Liver (tissue), 9 donors: ENCODE results near the gene USP9Y. TPM values are rescaled to one million over a fixed set of nuclear protein-coding genes. Genes with fewer than 3 reads are reported as not detected.

ENCODE experiments used
- DNase-seq: peaks from one replicate; pipeline ENCODE4 v3.0.0-alpha.2; 2017; ENCODE audit warnings: low spot score
- H3K27ac ChIP-seq, 2 donors: one replicate each; pipeline ENCODE4 v1.7.0; 2013; ENCODE audit warnings: inconsistent platforms in 2 of 2, low read length in 2 of 2, control low read depth in 1 of 2, low read depth in 1 of 2, mild to moderate bottlenecking in 1 of 2
- H3K27me3 ChIP-seq, 4 donors: one replicate each; pipeline versions ENCODE4 v1.6.1 to v1.7.0; 2013; ENCODE audit warnings: low read length in 3 of 4, inconsistent platforms in 1 of 4, mild to moderate bottlenecking in 1 of 4, moderate library complexity in 1 of 4; ENCODE audit not compliant: control insufficient read depth in 4 of 4, insufficient read depth in 4 of 4
- H3K36me3 ChIP-seq, 4 donors: one replicate each; pipeline versions ENCODE4 v1.6.1 to v1.7.0; 2013; ENCODE audit warnings: low read length in 3 of 4, mild to moderate bottlenecking in 3 of 4, low read depth in 1 of 4, moderate library complexity in 1 of 4; ENCODE audit not compliant: control insufficient read depth in 4 of 4, insufficient read depth in 3 of 4
- H3K4me1 ChIP-seq, 4 donors: one replicate each; pipeline versions ENCODE4 v1.6.1 to v1.7.0; 2013; ENCODE audit warnings: low read length in 3 of 4, mild to moderate bottlenecking in 3 of 4, moderate library complexity in 1 of 4; ENCODE audit not compliant: control insufficient read depth in 4 of 4, insufficient read depth in 4 of 4
- H3K4me3 ChIP-seq, 3 donors: one replicate each; pipeline versions ENCODE4 v1.6.1 to v1.7.0; 2013; ENCODE audit warnings: low read length in 3 of 3, control low read depth in 1 of 3, low read depth in 1 of 3, mild to moderate bottlenecking in 1 of 3
- H3K9ac ChIP-seq, 2 donors: one replicate each; pipeline ENCODE4 v1.7.0; 2013; ENCODE audit warnings: low read length in 2 of 2, mild to moderate bottlenecking in 2 of 2, moderate library complexity in 2 of 2, control low read depth in 1 of 2, low read depth in 1 of 2
- H3K9me3 ChIP-seq, 4 donors: one replicate each; pipeline versions ENCODE4 v1.6.1 to v1.7.0; 2013; ENCODE audit warnings: low read length in 3 of 4; ENCODE audit not compliant: control insufficient read depth in 4 of 4
- CTCF ChIP-seq: fragments of 150-350 bp; IDR thresholded peaks from 2 replicates; pipeline ENCODE4 v1.5.1; 2017; ENCODE audit warnings: improper control_type of control experiment, low read depth, low read length; ENCODE audit not compliant: missing input control
- EGR1 ChIP-seq, 2 donors: IDR thresholded peaks; 2 replicates each; pipeline ENCODE4 v1.6.1; 2016 to 2018; ENCODE audit warnings: antibody characterized with exemption in 2 of 2, low read depth in 2 of 2
- FOXA1 ChIP-seq: IDR thresholded peaks from 2 replicates; pipeline ENCODE4 v1.6.1; 2016; ENCODE audit warnings: antibody characterized with exemption
- FOXA2 ChIP-seq: IDR thresholded peaks from 2 replicates; pipeline ENCODE4 v1.6.1; 2016; ENCODE audit warnings: antibody characterized with exemption
- GABPA ChIP-seq, 2 donors: IDR thresholded peaks in 1 of 2; conservative IDR thresholded peaks in 1 of 2; 2 replicates each; pipeline ENCODE4 v1.6.1; 2016; ENCODE audit warnings: antibody characterized with exemption in 2 of 2, mild to moderate bottlenecking in 1 of 2, moderate library complexity in 1 of 2
- HNF4A ChIP-seq, 2 donors: conservative IDR thresholded peaks; 2 replicates each; pipeline ENCODE4 v1.6.1; 2016; ENCODE audit warnings: antibody characterized with exemption in 2 of 2, mild to moderate bottlenecking in 2 of 2
- HNF4G ChIP-seq: IDR thresholded peaks from 2 replicates; pipeline ENCODE4 v1.6.1; 2016; ENCODE audit warnings: antibody characterized with exemption
- JUND ChIP-seq, 2 donors: IDR thresholded peaks; 2 replicates each; pipeline ENCODE4 v1.6.1; 2016; ENCODE audit warnings: antibody characterized with exemption in 2 of 2
- NR2F2 ChIP-seq: IDR thresholded peaks from 2 replicates; pipeline ENCODE4 v1.6.1; 2016; ENCODE audit warnings: antibody characterized with exemption
- RAD21 ChIP-seq, 2 donors: IDR thresholded peaks; 2 replicates each; pipeline ENCODE4 v1.6.1; 2016; ENCODE audit warnings: antibody characterized with exemption in 2 of 2, mild to moderate bottlenecking in 2 of 2
- RXRA ChIP-seq, 2 donors: IDR thresholded peaks; 2 replicates each; pipeline ENCODE4 v1.6.1; 2017 to 2018; ENCODE audit warnings: antibody characterized with exemption in 2 of 2, mild to moderate bottlenecking in 1 of 2
- SP1 ChIP-seq: IDR thresholded peaks from 2 replicates; pipeline ENCODE4 v1.6.1; 2018; ENCODE audit warnings: antibody characterized with exemption, mild to moderate bottlenecking
- TAF1 ChIP-seq: conservative IDR thresholded peaks from 2 replicates; pipeline ENCODE4 v1.6.1; 2016; ENCODE audit warnings: antibody characterized with exemption, mild to moderate bottlenecking
- YY1 ChIP-seq: IDR thresholded peaks from 2 replicates; pipeline ENCODE4 v1.6.1; 2016; ENCODE audit warnings: antibody characterized with exemption, mild to moderate bottlenecking
- ZBTB33 ChIP-seq: IDR thresholded peaks from 2 replicates; pipeline ENCODE4 v1.6.1; 2016; ENCODE audit warnings: antibody characterized with exemption
- WGBS: extraction: QIAGEN DNeasy Blood & Tissue Kit; methylation state at CpG from one replicate; pipeline ENCODE4 v1.1.7; 2013; 5-methylcytosine and 5-hydroxymethylcytosine counted together
- polyA plus RNA-seq, 2 donors: library from polyadenylated mRNA; stranded (reverse) in 1 of 2; unstranded in 1 of 2; fragments of 200-250 nt in 1 of 2; fragments of >200 nt in 1 of 2; fragmentation: Nextera tagmentation in 1 of 2; extraction: Ambion mirVana in 1 of 2; gene quantifications; one replicate each; pipeline versions ENCODE4 v1.2.1 to v1.2.3, GENCODE V29; 2013 to 2015
- total RNA-seq, 2 donors: library from RNA; depleted of rRNA; stranded (reverse); fragments of >200 nt; gene quantifications; one replicate each; pipeline ENCODE4 v1.2.3, GENCODE V29; 2014
- TF ChIP-seq, protein P1 (sequence below): IDR thresholded peaks from 2 replicates; pipeline ENCODE4 v1.6.1; 2016; ENCODE audit warnings: antibody characterized with exemption, mild to moderate bottlenecking
- TF ChIP-seq, protein P2 (sequence below): IDR thresholded peaks from 2 replicates; pipeline ENCODE4 v1.6.1; 2016; ENCODE audit warnings: antibody characterized with exemption
- TF ChIP-seq, protein P3 (sequence below): IDR thresholded peaks from 2 replicates; pipeline ENCODE4 v1.6.1; 2016; ENCODE audit warnings: antibody characterized with exemption
- donor health status: healthy.
- donor health status: healthy.
- donor health status: healthy.
- donor health status: healthy.
- donor health status: healthy.

USP9Y gene
- total and polyA plus RNA-seq, 4 donors = 3.7 to 10.1 TPM; not detected in 2

DNA sequence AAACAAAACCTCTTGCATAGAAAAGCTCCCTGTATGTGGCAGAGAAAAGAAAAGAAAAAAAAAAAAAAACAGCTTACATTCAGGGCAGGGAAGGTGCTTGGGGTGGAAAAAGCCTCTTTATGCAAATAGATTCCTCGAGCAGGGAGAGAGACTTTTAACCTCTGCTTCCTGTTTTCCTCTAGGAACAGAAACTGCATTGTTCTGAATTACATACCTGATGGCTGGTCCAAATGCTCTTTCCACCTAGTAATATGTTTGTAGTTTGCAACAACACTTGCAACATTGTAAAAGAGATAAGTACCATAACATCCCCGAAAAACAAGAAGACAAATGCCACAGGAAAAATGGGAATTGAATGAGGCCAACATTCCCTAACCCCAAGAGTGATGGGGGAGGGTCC is 944 bp upstream of the USP9Y start (continued):
- TF ChIP-seq, protein P1, sequence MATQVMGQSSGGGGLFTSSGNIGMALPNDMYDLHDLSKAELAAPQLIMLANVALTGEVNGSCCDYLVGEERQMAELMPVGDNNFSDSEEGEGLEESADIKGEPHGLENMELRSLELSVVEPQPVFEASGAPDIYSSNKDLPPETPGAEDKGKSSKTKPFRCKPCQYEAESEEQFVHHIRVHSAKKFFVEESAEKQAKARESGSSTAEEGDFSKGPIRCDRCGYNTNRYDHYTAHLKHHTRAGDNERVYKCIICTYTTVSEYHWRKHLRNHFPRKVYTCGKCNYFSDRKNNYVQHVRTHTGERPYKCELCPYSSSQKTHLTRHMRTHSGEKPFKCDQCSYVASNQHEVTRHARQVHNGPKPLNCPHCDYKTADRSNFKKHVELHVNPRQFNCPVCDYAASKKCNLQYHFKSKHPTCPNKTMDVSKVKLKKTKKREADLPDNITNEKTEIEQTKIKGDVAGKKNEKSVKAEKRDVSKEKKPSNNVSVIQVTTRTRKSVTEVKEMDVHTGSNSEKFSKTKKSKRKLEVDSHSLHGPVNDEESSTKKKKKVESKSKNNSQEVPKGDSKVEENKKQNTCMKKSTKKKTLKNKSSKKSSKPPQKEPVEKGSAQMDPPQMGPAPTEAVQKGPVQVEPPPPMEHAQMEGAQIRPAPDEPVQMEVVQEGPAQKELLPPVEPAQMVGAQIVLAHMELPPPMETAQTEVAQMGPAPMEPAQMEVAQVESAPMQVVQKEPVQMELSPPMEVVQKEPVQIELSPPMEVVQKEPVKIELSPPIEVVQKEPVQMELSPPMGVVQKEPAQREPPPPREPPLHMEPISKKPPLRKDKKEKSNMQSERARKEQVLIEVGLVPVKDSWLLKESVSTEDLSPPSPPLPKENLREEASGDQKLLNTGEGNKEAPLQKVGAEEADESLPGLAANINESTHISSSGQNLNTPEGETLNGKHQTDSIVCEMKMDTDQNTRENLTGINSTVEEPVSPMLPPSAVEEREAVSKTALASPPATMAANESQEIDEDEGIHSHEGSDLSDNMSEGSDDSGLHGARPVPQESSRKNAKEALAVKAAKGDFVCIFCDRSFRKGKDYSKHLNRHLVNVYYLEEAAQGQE = no peak
- TF ChIP-seq, protein P2, sequence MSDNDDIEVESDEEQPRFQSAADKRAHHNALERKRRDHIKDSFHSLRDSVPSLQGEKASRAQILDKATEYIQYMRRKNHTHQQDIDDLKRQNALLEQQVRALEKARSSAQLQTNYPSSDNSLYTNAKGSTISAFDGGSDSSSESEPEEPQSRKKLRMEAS = no peak
- no peak for TF ChIP-seq RAD21 (IDR thresholded peaks at IDR 0.05)

- Histone ChIP-seq H3K4me1 (no peaks in the 10 kb centered on the region), H3K4me3 (no peak overlapping the region), H3K9me3 (peaks cover 0 to 4% (median 0%) of the 10 kb centered on the region in 4 donors), H3K36me3 (no peaks in the 10 kb centered on the region), H3K9ac (no peak overlapping the region), H3K27me3 (no peaks in the 10 kb centered on the region), H3K27ac (no peak overlapping the region)
- DNase-seq = no peak
- TF ChIP-seq RAD21 (IDR thresholded peaks at IDR 0.05) (no peak), ZBTB33 (no peak), FOXA2 (no peak), SP1 (no peak), YY1 (no peak), JUND (IDR thresholded peaks at IDR 0.05) (no peak), EGR1 (IDR thresholded peaks at IDR 0.05; ENCODE audit: low read depth in 2 of 2) (no peak), HNF4G (no peak), CTCF (no peak), NR2F2 (no peak), FOXA1 (no peak), HNF4A (conservative IDR thresholded peaks at IDR 0.05) (no peak), RXRA (IDR thresholded peaks at IDR 0.05) (no peak), GABPA (IDR thresholded peaks at IDR 0.05 in 1 of 2, conservative IDR thresholded peaks at IDR 0.05 in 1 of 2) (no peak), TAF1 (no peak)
- TF ChIP-seq, protein P2 = no peak
- TF ChIP-seq, protein P1 = no peak
- TF ChIP-seq, protein P3, sequence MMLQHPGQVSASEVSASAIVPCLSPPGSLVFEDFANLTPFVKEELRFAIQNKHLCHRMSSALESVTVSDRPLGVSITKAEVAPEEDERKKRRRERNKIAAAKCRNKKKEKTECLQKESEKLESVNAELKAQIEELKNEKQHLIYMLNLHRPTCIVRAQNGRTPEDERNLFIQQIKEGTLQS = no peak
- 83% methylated on average over 1 of the region's 1 CpG for WGBS
Observed at GRCh38 chrY:12702174-12702573, 1.1 kb downstream of the USP9Y start.
